Activated CD8-positive, alpha-beta T cell treated with anti-CD3 and anti-CD28 coated beads for 36 hours (primary cell): ENCODE results near the gene ACOT12. TPM values are rescaled to one million over a fixed set of nuclear protein-coding genes. Genes with fewer than 3 reads are reported as not detected.

Experiments used
- ATAC-seq: fragments of 200-7000 bp; cut with Tn5 transposase; one replicate; pipeline ENCODE4 v1.10.0; 2021; ENCODE audit warnings: mild to moderate bottlenecking, moderate library complexity
- CTCF ChIA-PET: fragments of 350-600 bp; sonication (Branson Sonifier 250); formaldehyde crosslinking; loops from one replicate; lab custom pipeline; 2021; ENCODE audit warnings: antibody characterized with exemption; lab: Charles Lee
- POLR2A ChIA-PET: fragments of 350-600 bp; sonication (Branson Sonifier 250); formaldehyde crosslinking; loops from one replicate; lab custom pipeline; 2021; ENCODE audit warnings: antibody characterized with exemption; lab: Charles Lee
- DNase-seq: peaks from one replicate; pipeline ENCODE4 v3.0.0-alpha.2; 2020
- H3K27ac Mint-ChIP-seq: one replicate; pipeline ENCODE4 v1.8.0; 2021; ENCODE audit warnings: mild to moderate bottlenecking, mixed read lengths
- H3K27me3 Mint-ChIP-seq: one replicate; pipeline ENCODE4 v1.8.0; 2021; ENCODE audit warnings: mixed read lengths
- H3K36me3 Mint-ChIP-seq: one replicate; pipeline ENCODE4 v1.8.0; 2021; ENCODE audit warnings: low read depth, mixed read lengths
- H3K4me1 Mint-ChIP-seq: one replicate; pipeline ENCODE4 v1.8.0; 2021; ENCODE audit warnings: low read depth, mixed read lengths
- H3K4me3 Mint-ChIP-seq: one replicate; pipeline ENCODE4 v1.8.0; 2021; ENCODE audit warnings: mild to moderate bottlenecking, moderate library complexity, mixed read lengths
- H3K9me3 Mint-ChIP-seq: one replicate; pipeline ENCODE4 v1.8.0; 2021; ENCODE audit warnings: mixed read lengths
- intact Hi-C: fragments of 100-400 bp; cut with micrococcal nuclease; formaldehyde crosslinking; loops from one replicate; pipeline ENCODE4 v1.10.0; 2022
- total RNA-seq, 2 experiments: library from RNA; stranded (reverse); gene quantifications; one replicate each; pipeline ENCODE4 v1.2.3, GENCODE V29; 2021
- TF ChIP-seq, protein P1 (sequence below): fragments of 200-600 bp; IDR thresholded peaks from one replicate; pipeline ENCODE4 v1.8.0; 2022; ENCODE audit warnings: antibody characterized with exemption, mild to moderate bottlenecking

The ACOT12 gene
- total RNA-seq, result not detected

DNA sequence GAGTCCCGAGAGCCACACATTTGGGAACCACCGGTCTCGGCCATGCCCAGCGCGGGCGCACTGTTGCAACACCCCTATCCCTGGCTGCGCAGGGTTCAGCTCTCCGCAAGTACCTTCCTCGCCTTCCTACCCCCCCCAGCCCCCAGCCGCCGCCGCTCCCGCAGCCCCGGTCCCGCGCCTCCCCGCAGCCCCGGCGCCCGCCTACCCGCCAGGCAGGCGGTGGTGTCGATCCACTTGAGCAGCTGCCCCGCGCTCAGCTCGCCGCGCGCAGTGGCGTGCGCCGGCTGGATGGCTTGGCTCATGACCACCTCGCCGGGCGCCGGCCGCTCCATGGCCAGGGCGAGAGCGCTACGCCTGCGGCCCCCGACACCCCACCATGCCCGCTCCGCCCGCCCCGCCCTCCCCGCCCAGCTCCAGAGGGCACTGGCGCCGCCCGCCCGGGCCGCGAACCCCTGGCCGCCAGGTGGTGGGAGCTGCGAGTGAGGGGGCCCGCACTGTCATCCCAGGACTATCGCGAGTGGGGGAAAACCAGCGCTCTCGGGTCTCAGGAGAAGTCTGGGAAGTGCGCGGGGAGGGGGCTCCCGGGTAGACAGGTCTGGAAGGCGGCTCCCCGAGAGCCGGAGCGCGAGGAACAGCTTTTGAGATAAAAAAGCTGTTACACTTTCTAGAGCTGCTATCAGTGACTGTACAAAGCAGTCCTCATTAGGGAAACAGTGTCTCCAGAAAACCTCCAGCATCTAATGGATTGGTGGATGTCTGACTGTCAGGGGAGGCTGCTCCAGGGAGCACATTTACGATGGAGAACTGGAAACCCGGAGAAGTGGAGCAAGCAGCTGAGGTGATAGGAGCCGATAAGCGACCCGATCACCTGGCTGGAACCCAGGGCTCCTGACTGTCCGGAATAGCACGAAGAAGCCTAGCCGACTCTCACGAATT is at the start of gene ACOT12:
ACOT12 (minus strand) TSS at position 352 of the 936 bp plus-strand sequence; CDS start at position 332, 20 bp downstream.
- H3K36me3 Mint-ChIP-seq, result no peaks in the 10 kb centered on the region
- DNase-seq, result no peak
- H3K27me3 Mint-ChIP-seq, result peaks cover 51% of the 10 kb centered on the region
- peak within 1 kb of the TSS; percentile 49 for H3K4me3 Mint-ChIP-seq
- intact Hi-C loops, result no loop called here
- H3K4me1 Mint-ChIP-seq, result peaks cover 4% of the 10 kb centered on the region
- no peak within 1 kb of the TSS for H3K27ac Mint-ChIP-seq
- ChIA-PET CTCF (interaction anchor here (1.4 kb wide), 1 partner anchor 34 kb away, joined by 3 read pairs; no protein-coding TSS in a partner anchor), POLR2A (interaction anchor here (1.2 kb wide), 1 partner anchor 13 kb away, joined by 3 read pairs; no protein-coding TSS in a partner anchor)
- TF ChIP-seq, protein P1, sequence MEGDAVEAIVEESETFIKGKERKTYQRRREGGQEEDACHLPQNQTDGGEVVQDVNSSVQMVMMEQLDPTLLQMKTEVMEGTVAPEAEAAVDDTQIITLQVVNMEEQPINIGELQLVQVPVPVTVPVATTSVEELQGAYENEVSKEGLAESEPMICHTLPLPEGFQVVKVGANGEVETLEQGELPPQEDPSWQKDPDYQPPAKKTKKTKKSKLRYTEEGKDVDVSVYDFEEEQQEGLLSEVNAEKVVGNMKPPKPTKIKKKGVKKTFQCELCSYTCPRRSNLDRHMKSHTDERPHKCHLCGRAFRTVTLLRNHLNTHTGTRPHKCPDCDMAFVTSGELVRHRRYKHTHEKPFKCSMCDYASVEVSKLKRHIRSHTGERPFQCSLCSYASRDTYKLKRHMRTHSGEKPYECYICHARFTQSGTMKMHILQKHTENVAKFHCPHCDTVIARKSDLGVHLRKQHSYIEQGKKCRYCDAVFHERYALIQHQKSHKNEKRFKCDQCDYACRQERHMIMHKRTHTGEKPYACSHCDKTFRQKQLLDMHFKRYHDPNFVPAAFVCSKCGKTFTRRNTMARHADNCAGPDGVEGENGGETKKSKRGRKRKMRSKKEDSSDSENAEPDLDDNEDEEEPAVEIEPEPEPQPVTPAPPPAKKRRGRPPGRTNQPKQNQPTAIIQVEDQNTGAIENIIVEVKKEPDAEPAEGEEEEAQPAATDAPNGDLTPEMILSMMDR, result no peak
- H3K9me3 Mint-ChIP-seq, result peaks cover 4% of the 10 kb centered on the region
- ATAC-seq, result peak; percentile 27

GRCh38 chr5:81435023-81435422 is 41.1 kb upstream of the ACOT12 start:
- intact Hi-C loops, result no loop called here
- Mint-ChIP-seq H3K9me3 (no peaks in the 10 kb centered on the region), H3K27me3 (no peaks in the 10 kb centered on the region), H3K4me1 (no peaks in the 10 kb centered on the region), H3K27ac (no peak overlapping the region), H3K36me3 (no peaks in the 10 kb centered on the region), H3K4me3 (no peak overlapping the region)
- DNase-seq (no peak), ATAC-seq (no peak)
- ChIA-PET CTCF (interaction anchor here (1.5 kb wide), 1 partner anchor 9 kb away, joined by 4 read pairs; no protein-coding TSS in a partner anchor), POLR2A (no interaction called here)
- TF ChIP-seq, protein P1, result no peak

- ChIA-PET CTCF (interaction anchor here (1.2 kb wide), 1 partner anchor 795 kb away, joined by 3 read pairs; no protein-coding TSS in a partner anchor), POLR2A (no interaction called here)
- no peaks in the 10 kb centered on the region for H3K9me3 Mint-ChIP-seq
- no peak overlapping the region for H3K4me3 Mint-ChIP-seq
- H3K27ac Mint-ChIP-seq, result no peak overlapping the region
- DNase-seq (no peak), ATAC-seq (no peak)
- intact Hi-C loops, result loop anchor here (5.0 to 10.0 kb wide), 3 partner anchors 545 to 792 kb away; partner anchors contain the start of gene ATG10
- peaks cover 7% of the 10 kb centered on the region for H3K4me1 Mint-ChIP-seq
- H3K27me3 Mint-ChIP-seq, result no peaks in the 10 kb centered on the region
- H3K36me3 Mint-ChIP-seq, result no peaks in the 10 kb centered on the region
- TF ChIP-seq, protein P1, result no peak
Observed at GRCh38 chr5:81429985-81430384, 36.1 kb upstream of the ACOT12 start.

GRCh38 chr5:81429363-81429762 is 35.4 kb upstream of the ACOT12 start:
- ChIA-PET CTCF (interaction anchor here (1.4 kb wide), 1 partner anchor 36 kb away, joined by 3 read pairs; the partner anchor contains the start of gene ACOT12), POLR2A (no interaction called here)
- no peak overlapping the region for H3K27ac Mint-ChIP-seq
- H3K9me3 Mint-ChIP-seq, result no peaks in the 10 kb centered on the region
- no peak for ATAC-seq
- H3K36me3 Mint-ChIP-seq, result no peaks in the 10 kb centered on the region
- TF ChIP-seq, protein P1, result no peak
- intact Hi-C loops, result loop anchor here (5.0 to 10.0 kb wide), 3 partner anchors 545 to 793 kb away; partner anchors contain the start of gene ATG10
- no peak for DNase-seq
- H3K4me3 Mint-ChIP-seq, result no peak overlapping the region
- no peaks in the 10 kb centered on the region for H3K27me3 Mint-ChIP-seq
- peaks cover 7% of the 10 kb centered on the region for H3K4me1 Mint-ChIP-seq
